Eye (tissue), 1 donor: ENCODE results near the gene POM121.
"Not testable (repeated sequence)": the region's sequence is repeated elsewhere in the genome, so short reads cannot be mapped to it uniquely, and the experiment has no call there.

Experiments
- DNase-seq: peaks from one replicate; pipeline ENCODE4 v3.0.0-alpha.2; 2015

POM121 gene

GRCh38 chr7:72949686-72950085 lies 24.8 kb downstream of the POM121 start:
- not testable (repeated sequence) for DNase-seq

- not testable (repeated sequence) for DNase-seq
Observed at GRCh38 chr7:72950432-72950831, 25.5 kb downstream of the POM121 start.

GRCh38 chr7:72953901-72954562 lies 29.1 kb downstream of the POM121 start:
- not testable (repeated sequence) for DNase-seq

GRCh38 chr7:72954563-72955198 lies 29.8 kb downstream of the POM121 start:
- DNase-seq, result not testable (repeated sequence)

GRCh38 chr7:72960029-72960428 lies 35.1 kb downstream of the POM121 start:
- DNase-seq, result not testable (repeated sequence)

- not testable (repeated sequence) for DNase-seq
Observed at GRCh38 chr7:72960626-72961345, 35.9 kb downstream of the POM121 start.

GRCh38 chr7:72961346-72961650 lies 36.4 kb downstream of the POM121 start:
- DNase-seq, result not testable (repeated sequence)

- DNase-seq, result not testable (repeated sequence)
Observed at GRCh38 chr7:72963056-72963455, 38.2 kb downstream of the POM121 start.

- not testable (repeated sequence) for DNase-seq
Observed at GRCh38 chr7:72965186-72965975, 40.5 kb downstream of the POM121 start.

GRCh38 chr7:72966892-72967291 lies 42.0 kb downstream of the POM121 start:
- not testable (repeated sequence) for DNase-seq

- DNase-seq, result not testable (repeated sequence)
Observed at GRCh38 chr7:72968980-72969516, 44.2 kb downstream of the POM121 start, which contains the start of gene TRIM74. TSS of gene TRIM74 (minus strand) at chr7:72969466. CDS start at chr7:72966157, 3,309 bp downstream.

GRCh38 chr7:72969688-72970087 lies 44.8 kb downstream of the POM121 start:
- not testable (repeated sequence) for DNase-seq

GRCh38 chr7:72971505-72971904 lies 46.6 kb downstream of the POM121 start:
- not testable (repeated sequence) for DNase-seq

- DNase-seq, result not testable (repeated sequence)
Observed at GRCh38 chr7:72974781-72975180, 49.9 kb downstream of the POM121 start.

GRCh38 chr7:72975656-72976286 lies 50.9 kb downstream of the POM121 start:
- DNase-seq, result not testable (repeated sequence)

GRCh38 chr7:72976434-72976833 lies 51.5 kb downstream of the POM121 start:
- DNase-seq, result not testable (repeated sequence)

GRCh38 chr7:72980382-72980781 lies 55.5 kb downstream of the POM121 start:
- DNase-seq, result not testable (repeated sequence)

- not testable (repeated sequence) for DNase-seq
Observed at GRCh38 chr7:72982084-72982483, 57.2 kb downstream of the POM121 start.

GRCh38 chr7:72990146-72990913 lies 65.4 kb downstream of the POM121 start:
- DNase-seq, result not testable (repeated sequence)

GRCh38 chr7:72995484-72995883 lies 70.6 kb downstream of the POM121 start:
- not testable (repeated sequence) for DNase-seq

GRCh38 chr7:72997447-72997846 lies 72.6 kb downstream of the POM121 start:
- not testable (repeated sequence) for DNase-seq
